H1 (cell line): ENCODE results near the gene STAMBPL1. TPM values are rescaled to one million over a fixed set of nuclear protein-coding genes. Genes with fewer than 3 reads are reported as not detected.

Experiments
- CHD7 ChIP-seq: fragments of 300-600 bp; sonication (generic); IDR thresholded peaks from 2 replicates; pipeline ENCODE4 v1.7.1; 2012; ENCODE audit warnings: low read length, moderate library complexity, mild to moderate bottlenecking, inconsistent platforms; ENCODE audit not compliant: insufficient replicate concordance
- GABPA ChIP-seq: IDR thresholded peaks from 2 replicates; pipeline ENCODE4 v1.6.1; 2011; ENCODE audit warnings: mild to moderate bottlenecking, low read length, moderate library complexity, borderline replicate concordance; ENCODE audit not compliant: insufficient read depth
- polyA plus RNA-seq, 7 experiments: library from polyadenylated mRNA; depleted of rRNA in 3 of 7; stranded (reverse) in 5 of 7; unstranded in 2 of 7; fragments of >200 nt in 5 of 7; fragments of 200-250 nt in 2 of 7; gene quantifications; 1 replicate in 5 of 7; 2 replicates in 1 of 7; 4 replicates in 1 of 7; pipeline versions ENCODE4 v1.2.1 to v1.2.3, GENCODE V29; 2011 to 2013; ENCODE audit warnings: missing spikeins in 2 of 7, mixed read lengths in 2 of 7
- total RNA-seq: library from RNA; stranded (reverse); fragmentation: NEBNext Ultra II Directional; extraction: Animal tissue kit (Norgen Biotek cat#: 25700); gene quantifications from 2 replicates; pipeline ENCODE4 v1.2.1, GENCODE V29; 2021

Gene STAMBPL1
- total and polyA plus RNA-seq, 2 of the 8 experiments (the other 6 are each of a cell fraction or from before 2014, with no cell fraction given): 5.5 TPM

- no peak for TF ChIP-seq CHD7
- no peak for TF ChIP-seq GABPA
- TF ChIP-seq, all 59 proteins: peak for 0
These were observed 16.4 kb downstream of the STAMBPL1 start (continued) for GRCh38 chr10:88896372-88896993.
